ENCODE results near the gene TSC22D4.

DNA sequence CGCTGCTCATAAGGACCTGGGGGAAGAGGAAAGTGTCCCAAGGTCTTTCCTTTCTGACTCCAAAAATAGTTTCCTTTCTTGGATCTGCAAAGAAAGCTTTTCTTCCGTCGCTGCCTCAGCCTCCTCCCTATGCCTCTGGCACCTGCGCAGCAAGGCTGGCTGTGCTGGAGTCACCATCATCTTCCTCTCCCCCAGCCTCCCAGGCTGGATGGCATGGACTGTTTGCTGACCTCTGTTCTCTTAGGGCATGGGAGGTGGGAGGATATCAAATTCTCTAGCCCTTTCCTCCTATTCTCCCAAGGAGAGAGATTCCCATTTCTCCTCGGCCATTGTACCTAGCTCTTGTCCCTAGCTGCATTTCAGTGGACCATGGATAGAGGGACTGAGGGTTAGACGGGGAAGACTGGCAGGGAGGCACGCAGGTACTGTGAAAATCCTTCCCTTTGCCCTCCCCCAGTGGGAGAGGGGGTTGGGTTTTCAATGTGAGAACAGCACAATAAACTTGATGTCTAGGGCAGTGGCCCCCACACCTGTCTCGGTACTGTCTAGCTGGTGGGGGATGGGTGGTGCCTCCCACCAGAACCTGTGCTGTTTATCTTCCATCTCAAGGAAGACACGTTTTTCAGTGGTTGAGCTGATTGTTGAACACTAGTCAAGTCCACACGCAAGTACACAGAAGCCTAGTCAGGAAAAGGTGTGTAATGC is 45.3 kb downstream of the TSC22D4 start:
- TF ChIP-seq HNF4G (IDR thresholded peaks at IDR 0.05) (no peak), TAF1 (conservative IDR thresholded peaks at IDR 0.05) (no peak), GABPA (IDR thresholded peaks at IDR 0.05 in 1 of 2, conservative IDR thresholded peaks at IDR 0.05 in 1 of 2) (no peak), SP1 (IDR thresholded peaks at IDR 0.05) (no peak), JUND (IDR thresholded peaks at IDR 0.05) (no peak)
- TF ChIP-seq, protein P1, sequence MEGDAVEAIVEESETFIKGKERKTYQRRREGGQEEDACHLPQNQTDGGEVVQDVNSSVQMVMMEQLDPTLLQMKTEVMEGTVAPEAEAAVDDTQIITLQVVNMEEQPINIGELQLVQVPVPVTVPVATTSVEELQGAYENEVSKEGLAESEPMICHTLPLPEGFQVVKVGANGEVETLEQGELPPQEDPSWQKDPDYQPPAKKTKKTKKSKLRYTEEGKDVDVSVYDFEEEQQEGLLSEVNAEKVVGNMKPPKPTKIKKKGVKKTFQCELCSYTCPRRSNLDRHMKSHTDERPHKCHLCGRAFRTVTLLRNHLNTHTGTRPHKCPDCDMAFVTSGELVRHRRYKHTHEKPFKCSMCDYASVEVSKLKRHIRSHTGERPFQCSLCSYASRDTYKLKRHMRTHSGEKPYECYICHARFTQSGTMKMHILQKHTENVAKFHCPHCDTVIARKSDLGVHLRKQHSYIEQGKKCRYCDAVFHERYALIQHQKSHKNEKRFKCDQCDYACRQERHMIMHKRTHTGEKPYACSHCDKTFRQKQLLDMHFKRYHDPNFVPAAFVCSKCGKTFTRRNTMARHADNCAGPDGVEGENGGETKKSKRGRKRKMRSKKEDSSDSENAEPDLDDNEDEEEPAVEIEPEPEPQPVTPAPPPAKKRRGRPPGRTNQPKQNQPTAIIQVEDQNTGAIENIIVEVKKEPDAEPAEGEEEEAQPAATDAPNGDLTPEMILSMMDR (IDR thresholded peaks at IDR 0.05; ENCODE audit: low read depth, low read length, missing input control), result no peak
- TF ChIP-seq, protein P2, sequence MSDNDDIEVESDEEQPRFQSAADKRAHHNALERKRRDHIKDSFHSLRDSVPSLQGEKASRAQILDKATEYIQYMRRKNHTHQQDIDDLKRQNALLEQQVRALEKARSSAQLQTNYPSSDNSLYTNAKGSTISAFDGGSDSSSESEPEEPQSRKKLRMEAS (IDR thresholded peaks at IDR 0.05), result no peak
- TF ChIP-seq, protein P3, sequence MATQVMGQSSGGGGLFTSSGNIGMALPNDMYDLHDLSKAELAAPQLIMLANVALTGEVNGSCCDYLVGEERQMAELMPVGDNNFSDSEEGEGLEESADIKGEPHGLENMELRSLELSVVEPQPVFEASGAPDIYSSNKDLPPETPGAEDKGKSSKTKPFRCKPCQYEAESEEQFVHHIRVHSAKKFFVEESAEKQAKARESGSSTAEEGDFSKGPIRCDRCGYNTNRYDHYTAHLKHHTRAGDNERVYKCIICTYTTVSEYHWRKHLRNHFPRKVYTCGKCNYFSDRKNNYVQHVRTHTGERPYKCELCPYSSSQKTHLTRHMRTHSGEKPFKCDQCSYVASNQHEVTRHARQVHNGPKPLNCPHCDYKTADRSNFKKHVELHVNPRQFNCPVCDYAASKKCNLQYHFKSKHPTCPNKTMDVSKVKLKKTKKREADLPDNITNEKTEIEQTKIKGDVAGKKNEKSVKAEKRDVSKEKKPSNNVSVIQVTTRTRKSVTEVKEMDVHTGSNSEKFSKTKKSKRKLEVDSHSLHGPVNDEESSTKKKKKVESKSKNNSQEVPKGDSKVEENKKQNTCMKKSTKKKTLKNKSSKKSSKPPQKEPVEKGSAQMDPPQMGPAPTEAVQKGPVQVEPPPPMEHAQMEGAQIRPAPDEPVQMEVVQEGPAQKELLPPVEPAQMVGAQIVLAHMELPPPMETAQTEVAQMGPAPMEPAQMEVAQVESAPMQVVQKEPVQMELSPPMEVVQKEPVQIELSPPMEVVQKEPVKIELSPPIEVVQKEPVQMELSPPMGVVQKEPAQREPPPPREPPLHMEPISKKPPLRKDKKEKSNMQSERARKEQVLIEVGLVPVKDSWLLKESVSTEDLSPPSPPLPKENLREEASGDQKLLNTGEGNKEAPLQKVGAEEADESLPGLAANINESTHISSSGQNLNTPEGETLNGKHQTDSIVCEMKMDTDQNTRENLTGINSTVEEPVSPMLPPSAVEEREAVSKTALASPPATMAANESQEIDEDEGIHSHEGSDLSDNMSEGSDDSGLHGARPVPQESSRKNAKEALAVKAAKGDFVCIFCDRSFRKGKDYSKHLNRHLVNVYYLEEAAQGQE (IDR thresholded peaks at IDR 0.05), result no peak

Measured in liver (tissue), 3 donors.